Ovary (tissue), 9 donors: ENCODE results near the gene DOLPP1. TPM values are rescaled to one million over a fixed set of nuclear protein-coding genes. Genes with fewer than 3 reads are reported as not detected.

Experiments
- DNase-seq, 5 donors: peaks; one replicate each; pipeline ENCODE4 v3.0.0-alpha.2; 2019 to 2020
- H3K27ac ChIP-seq, 2 donors: fragments of 200-600 bp; one replicate each; pipeline versions ENCODE4 v1.5.1 to v1.8.0; 2019 to 2022
- H3K27me3 ChIP-seq: fragments of 200-600 bp; one replicate; pipeline ENCODE4 v1.8.0; 2022
- H3K36me3 ChIP-seq: fragments of 200-600 bp; sonication (generic); one replicate; pipeline ENCODE4 v1.5.1; 2019
- H3K4me1 ChIP-seq: one replicate; pipeline ENCODE4 v1.8.1; 2013; ENCODE audit warnings: mild to moderate bottlenecking, moderate library complexity; ENCODE audit not compliant: insufficient read depth
- H3K4me3 ChIP-seq: fragments of 200-600 bp; sonication (generic); one replicate; pipeline ENCODE4 v1.5.1; 2017
- H3K9me3 ChIP-seq, 2 donors: fragments of 200-600 bp in 1 of 2; sonication (generic) in 1 of 2; one replicate each; pipeline versions ENCODE4 v1.5.1 to v1.8.1; 2013 to 2019; ENCODE audit warnings: mild to moderate bottlenecking in 1 of 2, moderate library complexity in 1 of 2
- EP300 ChIP-seq: sonication (generic); formaldehyde crosslinking; IDR thresholded peaks from one replicate; pipeline ENCODE4 v1.6.1; 2017; ENCODE audit warnings: antibody characterized with exemption
- POLR2A ChIP-seq: fragments of 450-650 bp; IDR thresholded peaks from one replicate; pipeline ENCODE4 v1.6.1; 2017; ENCODE audit warnings: antibody characterized with exemption, mild to moderate bottlenecking, moderate library complexity
- WGBS, 3 donors: extraction: QIAGEN DNeasy Blood & Tissue Kit in 1 of 3; methylation state at CpG; one replicate each; pipeline versions ENCODE4 v1.1.5 to v1.1.7; 2013 to 2017; 5-methylcytosine and 5-hydroxymethylcytosine counted together
- intact Hi-C, 4 donors: fragments of 100-400 bp; cut with DNase I; formaldehyde crosslinking; loops; one replicate each; pipeline versions ENCODE4 v1.11.0 to v1.15.1; 2022 to 2023
- polyA plus RNA-seq, 2 donors: library from polyadenylated mRNA; stranded (reverse); fragments of 200-250 nt in 1 of 2; fragments of 350-450 nt in 1 of 2; fragmentation: Illumina TruSeq in 1 of 2; extraction: RNeasy Lipid Tissue Mini Kit (QIAGEN cat#74804) in 1 of 2; gene quantifications; one replicate each; pipeline ENCODE4 v1.2.3, GENCODE V29; 2013 to 2014
- total RNA-seq, 7 donors: library from RNA; depleted of rRNA in 2 of 7; stranded (reverse); fragments of >200 nt in 2 of 7; fragmentation: NEBNext Ultra II Directional in 3 of 7; extraction: Animal tissue kit (Norgen Biotek cat#: 25700) in 3 of 7; gene quantifications; one replicate each; pipeline versions ENCODE4 v1.1.0 to v1.2.4, GENCODE V29; 2016 to 2023
- TF ChIP-seq, protein P1 (sequence below), 3 donors: fragments of 450-650 bp in 2 of 3; fragments of 200-600 bp in 1 of 3; IDR thresholded peaks; one replicate each; pipeline versions ENCODE4 v1.5.1 to v1.8.0; 2016 to 2022; ENCODE audit warnings: antibody characterized with exemption in 3 of 3, mild to moderate bottlenecking in 1 of 3
- donor health status: DM: no; HTN: no; CAD: no; lungs with moderate emphysema.
- donor health status: DM: no; HTN: no; CAD: no.
- donor health status: Bipolar disorder and iron deficiency.
- donor health status: DM: yes; HTN: yes; CAD: no.
- donor health status: DM: no; HTN: no; CAD: no.
- donor health status: DM: yes; HTN: yes; CAD: no.

The DOLPP1 gene
- total and polyA plus RNA-seq, 9 donors, result 3.3 to 16.2 (median 8.6) TPM

DNA sequence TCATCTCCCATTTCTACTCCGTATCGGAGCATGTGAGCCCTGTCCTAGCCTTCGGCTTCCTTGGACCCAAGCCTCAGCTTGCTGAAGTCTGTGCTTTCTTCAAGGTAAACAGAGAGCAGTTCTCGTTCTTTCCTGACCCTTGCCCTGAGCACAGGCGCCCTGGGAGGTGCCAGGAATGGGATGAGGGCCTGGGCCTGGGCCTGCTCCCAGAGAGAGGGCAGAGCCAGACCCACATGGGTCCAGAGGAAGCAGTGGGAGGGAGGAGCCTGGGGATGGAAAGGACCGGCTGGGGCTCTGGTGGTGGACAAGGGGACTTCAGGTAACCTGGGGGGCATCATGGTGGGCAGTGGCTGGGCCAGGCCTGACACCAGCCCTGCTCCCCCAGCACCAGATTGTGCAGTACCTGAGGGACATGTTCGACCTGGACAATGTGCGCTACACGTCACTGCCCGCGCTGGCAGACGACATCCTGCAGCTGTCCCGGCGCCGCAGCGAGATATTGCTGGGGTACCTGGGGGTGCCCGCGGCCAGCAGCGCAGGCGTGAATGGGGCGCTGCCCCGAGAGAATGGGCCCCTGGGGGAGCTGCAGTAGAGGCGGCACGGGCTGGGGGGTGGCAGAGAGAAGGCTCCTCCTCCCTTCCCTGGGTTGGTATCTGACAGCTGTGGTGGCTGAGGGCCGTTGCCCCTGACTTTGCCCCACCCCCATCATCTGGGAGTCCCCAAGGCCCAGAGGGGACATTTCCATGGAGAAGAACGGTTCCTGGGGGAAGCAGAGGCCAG, 10.9 kb upstream of the DOLPP1 start:
- WGBS, 3 donors, result 85 to 86% (median 86%) methylated on average over 26 of the region's 26 CpGs
- Histone ChIP-seq H3K9me3 (no peaks in the 10 kb centered on the region), H3K4me3 (no peak overlapping the region), H3K4me1 (no peaks in the 10 kb centered on the region), H3K27me3 (no peaks in the 10 kb centered on the region), H3K36me3 (no peaks in the 10 kb centered on the region), H3K27ac (no peak overlapping the region)
- intact Hi-C loops, result no loop called here
- DNase-seq, result no peak
- TF ChIP-seq POLR2A (no peak), EP300 (no peak)
- TF ChIP-seq, protein P1, sequence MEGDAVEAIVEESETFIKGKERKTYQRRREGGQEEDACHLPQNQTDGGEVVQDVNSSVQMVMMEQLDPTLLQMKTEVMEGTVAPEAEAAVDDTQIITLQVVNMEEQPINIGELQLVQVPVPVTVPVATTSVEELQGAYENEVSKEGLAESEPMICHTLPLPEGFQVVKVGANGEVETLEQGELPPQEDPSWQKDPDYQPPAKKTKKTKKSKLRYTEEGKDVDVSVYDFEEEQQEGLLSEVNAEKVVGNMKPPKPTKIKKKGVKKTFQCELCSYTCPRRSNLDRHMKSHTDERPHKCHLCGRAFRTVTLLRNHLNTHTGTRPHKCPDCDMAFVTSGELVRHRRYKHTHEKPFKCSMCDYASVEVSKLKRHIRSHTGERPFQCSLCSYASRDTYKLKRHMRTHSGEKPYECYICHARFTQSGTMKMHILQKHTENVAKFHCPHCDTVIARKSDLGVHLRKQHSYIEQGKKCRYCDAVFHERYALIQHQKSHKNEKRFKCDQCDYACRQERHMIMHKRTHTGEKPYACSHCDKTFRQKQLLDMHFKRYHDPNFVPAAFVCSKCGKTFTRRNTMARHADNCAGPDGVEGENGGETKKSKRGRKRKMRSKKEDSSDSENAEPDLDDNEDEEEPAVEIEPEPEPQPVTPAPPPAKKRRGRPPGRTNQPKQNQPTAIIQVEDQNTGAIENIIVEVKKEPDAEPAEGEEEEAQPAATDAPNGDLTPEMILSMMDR (IDR thresholded peaks at IDR 0.05), result no peak

DNA sequence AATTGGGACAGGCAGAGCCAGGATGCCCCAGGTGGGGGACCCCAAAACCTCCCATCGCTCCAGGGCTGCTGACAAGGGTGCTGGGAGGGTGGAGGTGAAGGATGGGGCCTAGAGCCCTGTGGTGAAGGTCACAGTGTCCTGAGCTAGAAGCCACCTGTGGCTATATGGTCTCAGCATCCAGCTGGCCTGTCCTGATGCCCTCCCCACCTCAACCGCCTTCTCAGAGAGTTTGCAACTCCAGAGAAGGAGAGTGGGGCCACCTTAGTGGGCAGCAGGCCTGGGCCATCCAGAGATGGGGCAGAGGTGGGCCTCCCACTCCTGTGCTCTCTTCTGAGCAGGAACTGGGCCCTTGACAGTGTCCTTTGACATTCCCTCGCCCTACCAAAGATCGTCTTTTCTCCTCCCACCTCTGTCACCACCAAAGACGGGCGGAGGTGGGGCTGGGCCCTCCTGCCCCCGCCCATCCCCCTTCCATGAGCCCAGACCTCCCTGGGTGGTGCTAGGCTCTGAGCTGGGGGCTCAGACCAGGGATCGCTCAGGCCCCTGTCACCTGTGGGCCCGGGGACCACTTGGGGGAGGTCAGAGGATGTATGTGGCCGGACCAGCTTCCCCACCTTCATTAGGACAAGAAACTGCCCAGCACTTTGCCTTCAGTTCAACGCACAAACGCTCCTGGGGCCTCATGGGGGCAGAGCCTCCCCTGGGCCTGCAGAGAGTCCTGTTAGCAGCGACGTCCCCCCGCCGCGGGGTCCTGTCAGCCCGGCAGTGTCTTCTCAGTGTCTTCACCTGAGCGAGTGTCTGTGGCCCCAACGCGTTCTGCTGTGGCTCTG, 10.0 kb upstream of the DOLPP1 start:
- TF ChIP-seq, protein P1 (IDR thresholded peaks at IDR 0.05), result no peak
- TF ChIP-seq POLR2A (no peak), EP300 (no peak)
- no peaks in the 10 kb centered on the region for H3K9me3 ChIP-seq
- H3K4me1 ChIP-seq, result no peaks in the 10 kb centered on the region
- H3K27me3 ChIP-seq, result no peaks in the 10 kb centered on the region
- no peaks in the 10 kb centered on the region for H3K36me3 ChIP-seq
- intact Hi-C loops, result no loop called here
- no peak overlapping the region for H3K27ac ChIP-seq
- WGBS, 3 donors, result 72 to 82% (median 78%) methylated on average over 21 of the region's 21 CpGs
- no peak overlapping the region for H3K4me3 ChIP-seq
- no peak for DNase-seq

DNA sequence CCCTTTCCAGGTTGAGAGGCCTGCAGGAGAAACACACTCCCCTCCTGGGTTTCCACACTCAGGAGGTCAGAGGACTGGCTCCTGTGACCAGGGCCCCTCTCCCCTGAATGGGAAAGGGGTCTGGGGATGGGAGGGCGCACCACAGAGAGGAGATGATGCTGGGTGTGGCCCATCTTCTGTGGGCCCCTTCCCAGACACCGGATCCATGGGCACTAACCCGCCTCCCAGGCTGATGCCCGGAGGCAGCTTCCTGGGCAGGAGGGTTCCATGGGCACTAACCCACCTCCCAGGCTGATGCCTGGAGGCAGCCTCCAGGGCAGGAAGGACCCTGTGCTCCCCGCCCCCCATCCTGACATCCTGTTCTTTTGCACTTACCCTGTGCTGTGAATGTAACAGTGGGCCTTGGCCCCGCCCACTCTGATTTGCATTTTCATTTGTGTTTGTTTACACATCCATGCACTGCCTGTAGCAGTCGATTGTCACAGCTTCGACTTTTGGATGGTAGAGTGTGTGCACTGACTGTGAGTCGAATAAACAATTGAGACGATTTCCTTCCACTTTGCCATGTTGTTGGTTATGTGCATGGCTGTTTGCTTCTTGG, 9.3 kb upstream of the DOLPP1 start:
- no peak for TF ChIP-seq POLR2A
- TF ChIP-seq, protein P1 (IDR thresholded peaks at IDR 0.05), result no peak
- TF ChIP-seq EP300, result no peak
- Histone ChIP-seq H3K4me3 (no peak overlapping the region), H3K27me3 (no peaks in the 10 kb centered on the region), H3K27ac (no peak overlapping the region), H3K9me3 (no peaks in the 10 kb centered on the region), H3K4me1 (no peaks in the 10 kb centered on the region), H3K36me3 (no peaks in the 10 kb centered on the region)
- WGBS, 3 donors, result 67 to 73% (median 71%) methylated on average over 10 of the region's 10 CpGs
- no peak for DNase-seq
- intact Hi-C loops, result no loop called here

DNA sequence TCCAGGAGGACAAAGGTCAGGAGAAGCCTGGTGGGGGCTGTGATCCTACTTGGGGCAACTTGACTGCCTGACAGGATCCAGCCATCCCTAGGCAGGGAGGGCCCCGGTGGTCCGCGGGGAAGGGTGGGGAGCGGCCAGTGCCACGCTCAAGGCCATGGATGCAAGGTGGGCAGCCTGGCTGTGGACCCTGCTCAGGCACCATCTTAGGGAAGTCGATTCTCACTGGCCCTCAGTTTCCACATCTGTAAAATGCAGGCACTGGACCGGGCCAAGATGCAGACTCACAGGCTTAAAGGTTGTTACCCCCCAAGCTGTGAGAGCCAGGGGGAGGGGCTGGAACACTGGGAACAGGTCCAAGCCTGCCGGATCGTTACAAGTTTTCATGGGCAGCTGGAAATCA, 8.7 kb upstream of the DOLPP1 start:
- intact Hi-C loops, result no loop called here
- DNase-seq, result no peak
- no peaks in the 10 kb centered on the region for H3K4me1 ChIP-seq
- no peaks in the 10 kb centered on the region for H3K27me3 ChIP-seq
- H3K4me3 ChIP-seq, result no peak overlapping the region
- no peaks in the 10 kb centered on the region for H3K36me3 ChIP-seq
- H3K9me3 ChIP-seq, result no peaks in the 10 kb centered on the region
- H3K27ac ChIP-seq, result no peak overlapping the region
- WGBS, 3 donors, result 44 to 47% (median 46%) methylated on average over 9 of the region's 9 CpGs
- TF ChIP-seq POLR2A (no peak), EP300 (no peak)
- TF ChIP-seq, protein P1 (IDR thresholded peaks at IDR 0.05), result no peak
